GM18517 (cell line): ENCODE results near the gene ENGASE.

Source experiments
- ATAC-seq: cut with Tn5 transposase; IDR thresholded peaks from one replicate; pipeline ENCODE4 v1.9.1; 2021; ENCODE audit warnings: mild to moderate bottlenecking, moderate library complexity; ENCODE audit not compliant: unreplicated experiment

The ENGASE gene

GRCh38 chr17:79079421-79080200 lies 5.0 kb downstream of the ENGASE start:
- ATAC-seq = no peak

GRCh38 chr17:79080349-79080748 lies 5.7 kb downstream of the ENGASE start:
- ATAC-seq = no peak

GRCh38 chr17:79080761-79081290 lies 6.2 kb downstream of the ENGASE start:
- ATAC-seq = no peak

GRCh38 chr17:79081571-79082276 lies 7.1 kb downstream of the ENGASE start:
- ATAC-seq = no peak

- ATAC-seq = no peak
These were observed 7.9 kb downstream of the ENGASE start for GRCh38 chr17:79082311-79083190.

GRCh38 chr17:79083191-79083971 lies 8.8 kb downstream of the ENGASE start:
- ATAC-seq = no peak

GRCh38 chr17:79084291-79085153 lies 9.9 kb downstream of the ENGASE start:
- no peak for ATAC-seq

- ATAC-seq = no peak
These were observed 10.7 kb downstream of the ENGASE start for GRCh38 chr17:79085154-79085920.

GRCh38 chr17:79085921-79086551 lies 11.4 kb downstream of the ENGASE start:
- ATAC-seq = no peak

- ATAC-seq = no peak
These were observed 12.2 kb downstream of the ENGASE start for GRCh38 chr17:79086609-79087427.

GRCh38 chr17:79087428-79088143 lies 13.0 kb downstream of the ENGASE start:
- ATAC-seq = no peak

- ATAC-seq = no peak
These were observed 13.8 kb downstream of the ENGASE start for GRCh38 chr17:79088247-79088996.

- no peak for ATAC-seq
These were observed 14.3 kb downstream of the ENGASE start for GRCh38 chr17:79088997-79089328.

GRCh38 chr17:79089720-79090442 lies 15.3 kb downstream of the ENGASE start:
- no peak for ATAC-seq

GRCh38 chr17:79090443-79091225 lies 16.0 kb downstream of the ENGASE start:
- ATAC-seq = no peak
